Transverse colon (tissue), 4 donors: ENCODE measurements around the gene STH. TPM values are rescaled to one million over a fixed set of nuclear protein-coding genes. Genes with fewer than 3 reads are reported as not detected.

Source experiments
- DNase-seq: peaks from one replicate; pipeline ENCODE4 v3.0.0-alpha.2; 2019
- H3K27ac ChIP-seq, 4 donors: fragments of 200-600 bp; sonication (generic); 2 replicates each; pipeline ENCODE4 v1.5.1; 2016 to 2018; ENCODE audit warnings: inconsistent platforms in 4 of 4
- H3K27me3 ChIP-seq: fragments of 200-600 bp; sonication (generic); 2 replicates; pipeline ENCODE4 v1.5.1; 2017; ENCODE audit warnings: inconsistent platforms
- H3K36me3 ChIP-seq, 4 donors: fragments of 200-600 bp; sonication (generic); 2 replicates each; pipeline ENCODE4 v1.5.1; 2017 to 2019; ENCODE audit warnings: inconsistent platforms in 4 of 4
- H3K4me1 ChIP-seq, 4 donors: fragments of 200-600 bp; sonication (generic); 2 replicates each; pipeline ENCODE4 v1.5.1; 2017 to 2020; ENCODE audit warnings: inconsistent platforms in 4 of 4
- H3K4me3 ChIP-seq, 4 donors: fragments of 200-600 bp; sonication (generic); 1 replicate in 1 of 4; 2 replicates in 3 of 4; pipeline versions ENCODE4 v1.5.1 to v1.6.1; 2017 to 2019; ENCODE audit warnings: inconsistent platforms in 4 of 4
- H3K9me3 ChIP-seq, 2 donors: fragments of 200-600 bp; sonication (generic); 2 replicates each; pipeline ENCODE4 v1.5.1; 2017 to 2019; ENCODE audit warnings: inconsistent platforms in 2 of 2
- CTCF ChIP-seq, 5 experiments: fragments of 200-600 bp in 3 of 5; fragments of 450-650 bp in 2 of 5; sonication (generic) in 3 of 5; IDR thresholded peaks; 1 replicate in 2 of 5; 2 replicates in 3 of 5; pipeline ENCODE4 v1.5.1; 2016 to 2017; ENCODE audit warnings: antibody characterized with exemption in 5 of 5, inconsistent platforms in 3 of 5, mild to moderate bottlenecking in 2 of 5, moderate library complexity in 1 of 5
- EP300 ChIP-seq: sonication (generic); formaldehyde crosslinking; IDR thresholded peaks from one replicate; pipeline ENCODE4 v1.6.1; 2017; ENCODE audit warnings: antibody characterized with exemption, low read depth
- POLR2A ChIP-seq: fragments of 450-650 bp; IDR thresholded peaks from one replicate; pipeline ENCODE4 v1.6.1; 2016; ENCODE audit warnings: antibody characterized with exemption, mild to moderate bottlenecking, moderate library complexity
- POLR2AphosphoS5 ChIP-seq, 3 donors: sonication (generic); formaldehyde crosslinking; IDR thresholded peaks; one replicate each; pipeline ENCODE4 v1.6.1; 2016; ENCODE audit warnings: antibody characterized with exemption in 3 of 3
- WGBS, 2 donors: methylation state at CpG; one replicate each; pipeline ENCODE4 v1.1.5; 2018; ENCODE audit warnings: low coverage in 1 of 2; 5-methylcytosine and 5-hydroxymethylcytosine counted together
- in situ Hi-C, 4 donors: fragments of 200-750 bp; cut with MboI; loops; one replicate each; pipeline versions ENCODE4 v1.15.0 to v1.15.1; 2017; ENCODE audit warnings: low sequenced_read_pairs in 3 of 4, low pct_ligation_motif_present in 1 of 4, low pct_unique_long_range_greater_than_20kb in 1 of 4
- intact Hi-C: fragments of 100-400 bp; cut with DNase I; formaldehyde crosslinking; loops from one replicate; pipeline ENCODE4 v1.15.1; 2023; ENCODE audit warnings: low total_unique reads
- total RNA-seq, 4 donors: library from RNA; depleted of rRNA; stranded (reverse); fragments of >200 nt; gene quantifications; one replicate each; pipeline ENCODE4 v1.1.0, GENCODE V29; 2016

The STH gene
- total RNA-seq, 4 donors from 2014 or later: not detected

- peaks cover 0 to 59% (median 24%) of the 10 kb centered on the region in 4 donors for H3K36me3 ChIP-seq
Measured at GRCh38 chr17:46030752-46031151, 31.7 kb downstream of the STH start.

GRCh38 chr17:46031440-46031839 is 32.4 kb downstream of the STH start:
- 90 to 100% methylated on average over 3 to 16 of the region's 16 CpGs for WGBS, 2 donors
- Histone ChIP-seq H3K36me3 (peaks cover 0 to 66% (median 27%) of the 10 kb centered on the region in 4 donors), H3K4me1 (no peaks in the 10 kb centered on the region), H3K4me3 (no peak overlapping the region), H3K27ac (no peak overlapping the region), H3K27me3 (no peaks in the 10 kb centered on the region), H3K9me3 (no peaks in the 10 kb centered on the region)
- intact Hi-C loops: no loop called here
- no peak for TF ChIP-seq CTCF (IDR thresholded peaks at IDR 0.05)
- TF ChIP-seq POLR2AphosphoS5 (IDR thresholded peaks at IDR 0.05): no peak
- no peak for TF ChIP-seq EP300
- TF ChIP-seq POLR2A: no peak
- in situ Hi-C loops: loop anchor here in 1 of 4 donors (25.0 kb wide), 1 partner anchor 181 kb away; no protein-coding TSS in a partner anchor
- no peak for DNase-seq

More at GRCh38 chr17:46030752-46031151, 31.7 kb downstream of the STH start:
- H3K27me3 ChIP-seq: no peaks in the 10 kb centered on the region
- 80 to 81% methylated on average over 1 to 3 of the region's 3 CpGs for WGBS, 2 donors
- TF ChIP-seq CTCF (IDR thresholded peaks at IDR 0.05): no peak
- no peak for TF ChIP-seq EP300
- TF ChIP-seq POLR2A: no peak
- TF ChIP-seq POLR2AphosphoS5 (IDR thresholded peaks at IDR 0.05): no peak
- DNase-seq: no peak
- no peaks in the 10 kb centered on the region for H3K9me3 ChIP-seq
- no peaks in the 10 kb centered on the region for H3K4me1 ChIP-seq
- H3K27ac ChIP-seq: no peak overlapping the region
- in situ Hi-C loops: loop anchor here in 1 of 4 donors (25.0 kb wide), 1 partner anchor 182 kb away; no protein-coding TSS in a partner anchor
- H3K4me3 ChIP-seq: no peak overlapping the region
- intact Hi-C loops: no loop called here

- Histone ChIP-seq H3K4me1 (no peaks in the 10 kb centered on the region), H3K36me3 (peaks cover 0 to 71% (median 29%) of the 10 kb centered on the region in 4 donors), H3K9me3 (no peaks in the 10 kb centered on the region), H3K27me3 (no peaks in the 10 kb centered on the region), H3K27ac (no peak overlapping the region), H3K4me3 (no peak overlapping the region)
- in situ Hi-C loops: loop anchor here in 1 of 4 donors (25.0 kb wide), 1 partner anchor 180 kb away; no protein-coding TSS in a partner anchor
- intact Hi-C loops: no loop called here
- WGBS, 2 donors: 79 to 99% methylated on average over 3 to 8 of the region's 8 CpGs
- no peak for DNase-seq
- TF ChIP-seq POLR2AphosphoS5 (IDR thresholded peaks at IDR 0.05) (no peak), CTCF (IDR thresholded peaks at IDR 0.05) (no peak), POLR2A (no peak), EP300 (no peak)
Measured at GRCh38 chr17:46031920-46032319, 32.9 kb downstream of the STH start.

DNA sequence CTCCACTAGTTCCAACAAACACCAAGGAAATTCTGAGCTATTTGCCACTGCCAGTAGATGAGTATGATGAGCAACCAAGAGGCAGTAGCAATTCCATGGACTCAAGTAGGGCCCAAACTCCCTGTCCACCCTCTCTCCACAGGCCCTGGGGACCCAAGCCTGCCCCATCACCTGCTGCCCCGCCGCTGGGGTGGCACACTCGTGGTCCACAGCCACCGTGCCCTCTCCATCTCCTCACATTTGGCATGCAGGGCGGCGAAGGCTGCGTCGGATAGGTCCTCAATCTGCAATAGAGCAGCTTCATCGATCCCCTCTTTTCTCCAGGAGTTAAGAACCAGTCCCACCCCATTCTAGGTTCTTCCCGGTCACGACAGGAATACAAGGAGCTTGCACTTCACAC is 33.9 kb downstream of the STH start:
- intact Hi-C loops (no loop called here), in situ Hi-C loops (loop anchor here in 1 of 4 donors (25.0 kb wide), 1 partner anchor 179 kb away; no protein-coding TSS in a partner anchor)
- Histone ChIP-seq H3K27ac (no peak overlapping the region), H3K4me3 (no peak overlapping the region), H3K36me3 (peaks cover 0 to 81% (median 33%) of the 10 kb centered on the region in 4 donors), H3K9me3 (no peaks in the 10 kb centered on the region), H3K4me1 (no peaks in the 10 kb centered on the region), H3K27me3 (no peaks in the 10 kb centered on the region)
- no peak for DNase-seq
- WGBS, 2 donors: 96% methylated on average over 11 of the region's 11 CpGs; no CpG with 5 or more reads in 1 of the 2 donors
- TF ChIP-seq EP300 (no peak), CTCF (IDR thresholded peaks at IDR 0.05) (no peak)
